HepG2 (cell line): Measurements from ENCODE around the gene NAPB. TPM values are rescaled to one million over a fixed set of nuclear protein-coding genes. Genes with fewer than 3 reads are reported as not detected.

Experiments
- HDAC2 ChIP-seq: sonication (generic); formaldehyde crosslinking; IDR thresholded peaks from 2 replicates; pipeline ENCODE4 v1.4.0; 2020; ENCODE audit warnings: missing genetic modification reagents
- KLF12 ChIP-seq: sonication (generic); formaldehyde crosslinking; IDR thresholded peaks from 2 replicates; pipeline ENCODE4 v1.4.0; 2020; ENCODE audit warnings: missing genetic modification reagents, borderline replicate concordance
- MED13 ChIP-seq: sonication (generic); formaldehyde crosslinking; IDR thresholded peaks from 2 replicates; pipeline ENCODE4 v1.5.0; 2020; ENCODE audit warnings: missing genetic modification reagents
- SMAD1 ChIP-seq: sonication (generic); formaldehyde crosslinking; IDR thresholded peaks from 2 replicates; pipeline ENCODE4 v1.4.0; 2020; ENCODE audit warnings: missing genetic modification reagents, low read depth, mild to moderate bottlenecking, borderline replicate concordance
- SRSF1 ChIP-seq: fragments of 200-400 bp; formaldehyde crosslinking; optimal IDR thresholded peaks from 2 replicates; pipeline ENCODE3; 2017; ENCODE audit warnings: mild to moderate bottlenecking, low read depth, low read length, moderate library complexity
- STAT5B ChIP-seq: sonication (generic); formaldehyde crosslinking; IDR thresholded peaks from 2 replicates; pipeline ENCODE4 v1.4.0; 2020; ENCODE audit warnings: missing genetic modification reagents
- TBX3 ChIP-seq: fragments of 450-650 bp; IDR thresholded peaks from 2 replicates; pipeline ENCODE4 v1.6.1; 2017; ENCODE audit warnings: antibody characterized with exemption, mild to moderate bottlenecking, inconsistent platforms, borderline replicate concordance
- ZFP1 ChIP-seq: IDR thresholded peaks from 2 replicates; pipeline ENCODE4 v1.6.1; 2016
- ZNF460 ChIP-seq: sonication (generic); formaldehyde crosslinking; IDR thresholded peaks from 2 replicates; pipeline ENCODE4 v1.5.1; 2020; ENCODE audit warnings: missing genetic modification reagents, mild to moderate bottlenecking, borderline replicate concordance
- ZNF550 ChIP-seq: sonication (generic); formaldehyde crosslinking; IDR thresholded peaks from 2 replicates; pipeline ENCODE4 v1.4.0; 2020; ENCODE audit warnings: mild to moderate bottlenecking, missing genetic modification reagents, borderline replicate concordance
- ZNF674 ChIP-seq: sonication (generic); formaldehyde crosslinking; IDR thresholded peaks from 2 replicates; pipeline ENCODE4 v1.5.0; 2020; ENCODE audit warnings: low read depth, mild to moderate bottlenecking, missing genetic modification reagents
- ZNF678 ChIP-seq: sonication (generic); formaldehyde crosslinking; IDR thresholded peaks from 2 replicates; pipeline ENCODE4 v1.4.0; 2020; ENCODE audit warnings: mild to moderate bottlenecking, missing genetic modification reagents
- ZNF891 ChIP-seq: sonication (generic); formaldehyde crosslinking; IDR thresholded peaks from 2 replicates; pipeline ENCODE4 v1.5.0; 2020; ENCODE audit warnings: mild to moderate bottlenecking, missing genetic modification reagents
- ZSCAN22 ChIP-seq: sonication (generic); formaldehyde crosslinking; IDR thresholded peaks from 2 replicates; pipeline ENCODE4 v1.4.0; 2020; ENCODE audit warnings: mild to moderate bottlenecking, missing genetic modification reagents
- polyA plus RNA-seq, 8 experiments: library from polyadenylated mRNA; depleted of rRNA in 3 of 8; stranded (reverse) in 7 of 8; unstranded in 1 of 8; fragments of >200 nt; fragmentation: Illumina TruSeq in 4 of 8; extraction: Trizol in 4 of 8; gene quantifications; 2 replicates each; pipeline versions ENCODE4 v1.2.1 to v1.2.3, GENCODE V29; 2011 to 2016; ENCODE audit warnings: low read depth in 4 of 8, missing spikeins in 1 of 8, mixed read lengths in 1 of 8; ENCODE audit not compliant: insufficient read depth in 1 of 8
- total RNA-seq, 5 experiments: library from RNA; depleted of rRNA; stranded (reverse); fragments of >200 nt; fragmentation: Illumina TruSeq; extraction: Trizol; gene quantifications; 2 replicates each; pipeline ENCODE4 v1.2.3, GENCODE V29; 2016; ENCODE audit warnings: low read depth in 1 of 5
- TF ChIP-seq, protein P1 (sequence below): sonication (generic); formaldehyde crosslinking; IDR thresholded peaks from 2 replicates; pipeline ENCODE4; 2020; ENCODE audit warnings: missing genetic modification reagents, mild to moderate bottlenecking, borderline replicate concordance
- TF ChIP-seq, protein P2 (sequence below): sonication (generic); formaldehyde crosslinking; IDR thresholded peaks from 2 replicates; pipeline ENCODE4 v1.4.0; 2020; ENCODE audit warnings: low read depth, mild to moderate bottlenecking, missing genetic modification reagents
- TF ChIP-seq, protein P3 (sequence below): sonication (generic); formaldehyde crosslinking; IDR thresholded peaks from 2 replicates; pipeline ENCODE4 v1.4.0; 2020; ENCODE audit warnings: mild to moderate bottlenecking, missing genetic modification reagents, borderline replicate concordance

The NAPB gene
- total and polyA plus RNA-seq, 2 of the 13 experiments (the other 11 are each of a cell fraction or from before 2014, with no cell fraction given) = 15.2 to 16.1 TPM

DNA sequence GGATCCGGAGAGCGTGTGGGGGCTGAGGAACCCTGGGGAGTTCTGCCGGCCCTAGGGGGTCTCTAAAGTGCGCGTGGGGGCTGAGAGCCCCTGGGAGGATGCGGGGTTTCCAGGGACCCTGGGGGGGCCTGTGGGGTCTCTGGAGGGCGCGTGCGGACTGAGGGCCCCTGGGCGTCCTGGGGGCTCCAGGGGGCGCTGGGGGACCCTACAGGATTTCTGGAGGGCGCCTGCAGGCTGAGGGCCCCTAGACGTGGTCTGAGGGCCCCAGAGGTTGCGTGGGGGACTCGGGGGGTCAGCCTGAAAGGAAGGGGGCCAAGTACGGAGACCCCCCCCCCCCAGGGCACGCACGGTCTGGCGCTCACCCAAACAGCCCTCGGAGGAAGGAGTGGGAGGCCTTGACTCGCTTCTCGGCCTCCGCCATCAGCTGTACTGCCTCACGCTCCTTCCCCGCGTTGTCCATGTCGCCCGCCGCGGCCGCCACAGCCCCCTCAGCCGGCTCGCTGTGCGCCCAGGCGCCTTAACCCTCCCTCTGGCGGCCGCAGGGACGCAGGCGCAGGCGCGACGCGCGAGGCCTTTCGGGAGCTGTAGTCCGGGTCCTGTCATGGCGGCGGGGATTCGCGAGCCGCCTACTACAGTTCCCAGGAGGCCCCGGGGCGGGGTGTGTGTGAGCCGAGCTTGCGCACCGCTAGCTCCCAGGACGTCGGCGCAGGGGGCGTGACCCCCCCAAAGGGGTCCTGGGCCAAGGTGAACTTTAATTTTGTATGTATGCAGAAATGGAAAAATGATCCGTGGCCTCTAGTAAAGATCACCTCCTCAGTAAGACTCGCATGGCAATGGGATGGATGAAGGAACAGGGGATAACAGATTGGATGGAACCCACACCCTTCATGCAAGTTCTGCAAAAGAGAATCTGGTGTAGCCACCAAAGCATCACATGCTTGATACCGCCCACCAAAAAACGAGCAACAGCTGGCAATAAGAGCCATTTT, at the start of gene NAPB (continued):
- TF ChIP-seq, protein P1, sequence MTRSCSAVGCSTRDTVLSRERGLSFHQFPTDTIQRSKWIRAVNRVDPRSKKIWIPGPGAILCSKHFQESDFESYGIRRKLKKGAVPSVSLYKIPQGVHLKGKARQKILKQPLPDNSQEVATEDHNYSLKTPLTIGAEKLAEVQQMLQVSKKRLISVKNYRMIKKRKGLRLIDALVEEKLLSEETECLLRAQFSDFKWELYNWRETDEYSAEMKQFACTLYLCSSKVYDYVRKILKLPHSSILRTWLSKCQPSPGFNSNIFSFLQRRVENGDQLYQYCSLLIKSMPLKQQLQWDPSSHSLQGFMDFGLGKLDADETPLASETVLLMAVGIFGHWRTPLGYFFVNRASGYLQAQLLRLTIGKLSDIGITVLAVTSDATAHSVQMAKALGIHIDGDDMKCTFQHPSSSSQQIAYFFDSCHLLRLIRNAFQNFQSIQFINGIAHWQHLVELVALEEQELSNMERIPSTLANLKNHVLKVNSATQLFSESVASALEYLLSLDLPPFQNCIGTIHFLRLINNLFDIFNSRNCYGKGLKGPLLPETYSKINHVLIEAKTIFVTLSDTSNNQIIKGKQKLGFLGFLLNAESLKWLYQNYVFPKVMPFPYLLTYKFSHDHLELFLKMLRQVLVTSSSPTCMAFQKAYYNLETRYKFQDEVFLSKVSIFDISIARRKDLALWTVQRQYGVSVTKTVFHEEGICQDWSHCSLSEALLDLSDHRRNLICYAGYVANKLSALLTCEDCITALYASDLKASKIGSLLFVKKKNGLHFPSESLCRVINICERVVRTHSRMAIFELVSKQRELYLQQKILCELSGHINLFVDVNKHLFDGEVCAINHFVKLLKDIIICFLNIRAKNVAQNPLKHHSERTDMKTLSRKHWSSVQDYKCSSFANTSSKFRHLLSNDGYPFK (CRISPR knock-in tag) = peak; percentile 64; the same call in 1 of the 2 replicates
- TF ChIP-seq ZNF674 (CRISPR knock-in tag) (no peak), ZNF460 (CRISPR knock-in tag) (no peak), TBX3 (no peak), SMAD1 (CRISPR knock-in tag) (no peak; the same call in 1 of the 2 replicates), KLF12 (peak; percentile 97), ZNF550 (CRISPR knock-in tag) (no peak), HDAC2 (CRISPR knock-in tag) (peak; percentile 71), ZNF891 (no peak), STAT5B (CRISPR knock-in tag) (peak; percentile 70), MED13 (0 out of 2 replicates have a peak, but pooled peaks have one; percentile 54), ZNF678 (CRISPR knock-in tag) (0 out of 2 replicates have a peak, but pooled peaks have one; percentile 8), ZFP1 (CRISPR knock-in tag) (no peak; the same call in 1 of the 2 replicates), SRSF1 (peak; percentile 83), ZSCAN22 (CRISPR knock-in tag) (peak; percentile 90)
- TF ChIP-seq, protein P2, sequence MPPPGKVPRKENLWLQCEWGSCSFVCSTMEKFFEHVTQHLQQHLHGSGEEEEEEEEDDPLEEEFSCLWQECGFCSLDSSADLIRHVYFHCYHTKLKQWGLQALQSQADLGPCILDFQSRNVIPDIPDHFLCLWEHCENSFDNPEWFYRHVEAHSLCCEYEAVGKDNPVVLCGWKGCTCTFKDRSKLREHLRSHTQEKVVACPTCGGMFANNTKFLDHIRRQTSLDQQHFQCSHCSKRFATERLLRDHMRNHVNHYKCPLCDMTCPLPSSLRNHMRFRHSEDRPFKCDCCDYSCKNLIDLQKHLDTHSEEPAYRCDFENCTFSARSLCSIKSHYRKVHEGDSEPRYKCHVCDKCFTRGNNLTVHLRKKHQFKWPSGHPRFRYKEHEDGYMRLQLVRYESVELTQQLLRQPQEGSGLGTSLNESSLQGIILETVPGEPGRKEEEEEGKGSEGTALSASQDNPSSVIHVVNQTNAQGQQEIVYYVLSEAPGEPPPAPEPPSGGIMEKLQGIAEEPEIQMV (CRISPR knock-in tag) = no peak
- TF ChIP-seq, protein P3, sequence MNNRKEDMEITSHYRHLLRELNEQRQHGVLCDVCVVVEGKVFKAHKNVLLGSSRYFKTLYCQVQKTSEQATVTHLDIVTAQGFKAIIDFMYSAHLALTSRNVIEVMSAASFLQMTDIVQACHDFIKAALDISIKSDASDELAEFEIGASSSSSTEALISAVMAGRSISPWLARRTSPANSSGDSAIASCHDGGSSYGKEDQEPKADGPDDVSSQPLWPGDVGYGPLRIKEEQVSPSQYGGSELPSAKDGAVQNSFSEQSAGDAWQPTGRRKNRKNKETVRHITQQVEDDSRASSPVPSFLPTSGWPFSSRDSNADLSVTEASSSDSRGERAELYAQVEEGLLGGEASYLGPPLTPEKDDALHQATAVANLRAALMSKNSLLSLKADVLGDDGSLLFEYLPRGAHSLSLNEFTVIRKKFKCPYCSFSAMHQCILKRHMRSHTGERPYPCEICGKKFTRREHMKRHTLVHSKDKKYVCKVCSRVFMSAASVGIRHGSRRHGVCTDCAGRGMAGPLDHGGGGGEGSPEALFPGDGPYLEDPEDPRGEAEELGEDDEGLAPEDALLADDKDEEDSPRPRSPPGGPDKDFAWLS (CRISPR knock-in tag) = no peak
